H1 (cell line): ENCODE results near the gene SCARB1. TPM values are rescaled to one million over a fixed set of nuclear protein-coding genes. Genes with fewer than 3 reads are reported as not detected.

Experiments
- CHD2 ChIP-seq: IDR thresholded peaks from 2 replicates; pipeline ENCODE4 v1.6.1; 2012; ENCODE audit warnings: low read length, improper control_type of control experiment
- polyA plus RNA-seq, 7 experiments: library from polyadenylated mRNA; depleted of rRNA in 3 of 7; stranded (reverse) in 5 of 7; unstranded in 2 of 7; fragments of >200 nt in 5 of 7; fragments of 200-250 nt in 2 of 7; gene quantifications; 1 replicate in 5 of 7; 2 replicates in 1 of 7; 4 replicates in 1 of 7; pipeline versions ENCODE4 v1.2.1 to v1.2.3, GENCODE V29; 2011 to 2013; ENCODE audit warnings: missing spikeins in 2 of 7, mixed read lengths in 2 of 7
- total RNA-seq: library from RNA; stranded (reverse); fragmentation: NEBNext Ultra II Directional; extraction: Animal tissue kit (Norgen Biotek cat#: 25700); gene quantifications from 2 replicates; pipeline ENCODE4 v1.2.1, GENCODE V29; 2021
- TF ChIP-seq, protein P1 (sequence below): fragments of 300-600 bp; sonication (generic); IDR thresholded peaks from 2 replicates; pipeline ENCODE4 v1.7.1; 2012; ENCODE audit warnings: low read length, moderate library complexity, mild to moderate bottlenecking, inconsistent platforms; ENCODE audit not compliant: insufficient replicate concordance

SCARB1 gene
- total and polyA plus RNA-seq, 2 of the 8 experiments (the other 6 are each of a cell fraction or from before 2014, with no cell fraction given), result 45.3 to 57.1 TPM

DNA sequence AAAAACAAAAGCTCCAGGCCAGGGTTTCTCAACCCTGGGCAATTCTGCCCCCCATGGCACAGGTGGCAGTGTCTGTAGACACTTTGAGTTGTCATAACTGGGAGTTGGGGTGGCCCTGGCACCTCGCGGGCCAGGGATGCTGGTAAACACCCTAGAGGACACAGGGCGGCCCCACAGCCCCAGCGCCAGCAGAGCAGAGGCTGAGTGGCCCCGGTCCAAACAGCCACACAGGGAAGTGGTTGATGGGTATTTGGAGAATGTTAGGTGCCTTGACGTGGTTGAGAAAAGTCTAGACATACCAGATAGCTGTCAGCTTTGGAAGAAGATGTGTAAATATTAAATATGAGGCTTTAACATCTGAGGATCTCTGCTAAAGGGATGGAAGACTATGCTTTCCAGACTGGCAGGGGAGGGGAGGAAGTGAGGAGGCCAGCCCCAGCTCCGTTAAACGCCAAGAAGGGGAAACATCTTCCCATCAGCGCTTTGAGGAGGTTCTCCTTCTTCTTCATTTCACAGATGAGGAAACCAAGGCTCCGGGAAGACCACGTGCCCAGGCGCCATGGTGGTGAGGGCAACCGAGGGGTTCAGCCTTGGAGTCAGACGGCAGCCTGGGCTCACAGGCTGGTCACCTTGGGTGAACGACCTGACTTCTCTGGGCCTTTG is 103.7 kb downstream of the SCARB1 start (continued):
- TF ChIP-seq, protein P1, sequence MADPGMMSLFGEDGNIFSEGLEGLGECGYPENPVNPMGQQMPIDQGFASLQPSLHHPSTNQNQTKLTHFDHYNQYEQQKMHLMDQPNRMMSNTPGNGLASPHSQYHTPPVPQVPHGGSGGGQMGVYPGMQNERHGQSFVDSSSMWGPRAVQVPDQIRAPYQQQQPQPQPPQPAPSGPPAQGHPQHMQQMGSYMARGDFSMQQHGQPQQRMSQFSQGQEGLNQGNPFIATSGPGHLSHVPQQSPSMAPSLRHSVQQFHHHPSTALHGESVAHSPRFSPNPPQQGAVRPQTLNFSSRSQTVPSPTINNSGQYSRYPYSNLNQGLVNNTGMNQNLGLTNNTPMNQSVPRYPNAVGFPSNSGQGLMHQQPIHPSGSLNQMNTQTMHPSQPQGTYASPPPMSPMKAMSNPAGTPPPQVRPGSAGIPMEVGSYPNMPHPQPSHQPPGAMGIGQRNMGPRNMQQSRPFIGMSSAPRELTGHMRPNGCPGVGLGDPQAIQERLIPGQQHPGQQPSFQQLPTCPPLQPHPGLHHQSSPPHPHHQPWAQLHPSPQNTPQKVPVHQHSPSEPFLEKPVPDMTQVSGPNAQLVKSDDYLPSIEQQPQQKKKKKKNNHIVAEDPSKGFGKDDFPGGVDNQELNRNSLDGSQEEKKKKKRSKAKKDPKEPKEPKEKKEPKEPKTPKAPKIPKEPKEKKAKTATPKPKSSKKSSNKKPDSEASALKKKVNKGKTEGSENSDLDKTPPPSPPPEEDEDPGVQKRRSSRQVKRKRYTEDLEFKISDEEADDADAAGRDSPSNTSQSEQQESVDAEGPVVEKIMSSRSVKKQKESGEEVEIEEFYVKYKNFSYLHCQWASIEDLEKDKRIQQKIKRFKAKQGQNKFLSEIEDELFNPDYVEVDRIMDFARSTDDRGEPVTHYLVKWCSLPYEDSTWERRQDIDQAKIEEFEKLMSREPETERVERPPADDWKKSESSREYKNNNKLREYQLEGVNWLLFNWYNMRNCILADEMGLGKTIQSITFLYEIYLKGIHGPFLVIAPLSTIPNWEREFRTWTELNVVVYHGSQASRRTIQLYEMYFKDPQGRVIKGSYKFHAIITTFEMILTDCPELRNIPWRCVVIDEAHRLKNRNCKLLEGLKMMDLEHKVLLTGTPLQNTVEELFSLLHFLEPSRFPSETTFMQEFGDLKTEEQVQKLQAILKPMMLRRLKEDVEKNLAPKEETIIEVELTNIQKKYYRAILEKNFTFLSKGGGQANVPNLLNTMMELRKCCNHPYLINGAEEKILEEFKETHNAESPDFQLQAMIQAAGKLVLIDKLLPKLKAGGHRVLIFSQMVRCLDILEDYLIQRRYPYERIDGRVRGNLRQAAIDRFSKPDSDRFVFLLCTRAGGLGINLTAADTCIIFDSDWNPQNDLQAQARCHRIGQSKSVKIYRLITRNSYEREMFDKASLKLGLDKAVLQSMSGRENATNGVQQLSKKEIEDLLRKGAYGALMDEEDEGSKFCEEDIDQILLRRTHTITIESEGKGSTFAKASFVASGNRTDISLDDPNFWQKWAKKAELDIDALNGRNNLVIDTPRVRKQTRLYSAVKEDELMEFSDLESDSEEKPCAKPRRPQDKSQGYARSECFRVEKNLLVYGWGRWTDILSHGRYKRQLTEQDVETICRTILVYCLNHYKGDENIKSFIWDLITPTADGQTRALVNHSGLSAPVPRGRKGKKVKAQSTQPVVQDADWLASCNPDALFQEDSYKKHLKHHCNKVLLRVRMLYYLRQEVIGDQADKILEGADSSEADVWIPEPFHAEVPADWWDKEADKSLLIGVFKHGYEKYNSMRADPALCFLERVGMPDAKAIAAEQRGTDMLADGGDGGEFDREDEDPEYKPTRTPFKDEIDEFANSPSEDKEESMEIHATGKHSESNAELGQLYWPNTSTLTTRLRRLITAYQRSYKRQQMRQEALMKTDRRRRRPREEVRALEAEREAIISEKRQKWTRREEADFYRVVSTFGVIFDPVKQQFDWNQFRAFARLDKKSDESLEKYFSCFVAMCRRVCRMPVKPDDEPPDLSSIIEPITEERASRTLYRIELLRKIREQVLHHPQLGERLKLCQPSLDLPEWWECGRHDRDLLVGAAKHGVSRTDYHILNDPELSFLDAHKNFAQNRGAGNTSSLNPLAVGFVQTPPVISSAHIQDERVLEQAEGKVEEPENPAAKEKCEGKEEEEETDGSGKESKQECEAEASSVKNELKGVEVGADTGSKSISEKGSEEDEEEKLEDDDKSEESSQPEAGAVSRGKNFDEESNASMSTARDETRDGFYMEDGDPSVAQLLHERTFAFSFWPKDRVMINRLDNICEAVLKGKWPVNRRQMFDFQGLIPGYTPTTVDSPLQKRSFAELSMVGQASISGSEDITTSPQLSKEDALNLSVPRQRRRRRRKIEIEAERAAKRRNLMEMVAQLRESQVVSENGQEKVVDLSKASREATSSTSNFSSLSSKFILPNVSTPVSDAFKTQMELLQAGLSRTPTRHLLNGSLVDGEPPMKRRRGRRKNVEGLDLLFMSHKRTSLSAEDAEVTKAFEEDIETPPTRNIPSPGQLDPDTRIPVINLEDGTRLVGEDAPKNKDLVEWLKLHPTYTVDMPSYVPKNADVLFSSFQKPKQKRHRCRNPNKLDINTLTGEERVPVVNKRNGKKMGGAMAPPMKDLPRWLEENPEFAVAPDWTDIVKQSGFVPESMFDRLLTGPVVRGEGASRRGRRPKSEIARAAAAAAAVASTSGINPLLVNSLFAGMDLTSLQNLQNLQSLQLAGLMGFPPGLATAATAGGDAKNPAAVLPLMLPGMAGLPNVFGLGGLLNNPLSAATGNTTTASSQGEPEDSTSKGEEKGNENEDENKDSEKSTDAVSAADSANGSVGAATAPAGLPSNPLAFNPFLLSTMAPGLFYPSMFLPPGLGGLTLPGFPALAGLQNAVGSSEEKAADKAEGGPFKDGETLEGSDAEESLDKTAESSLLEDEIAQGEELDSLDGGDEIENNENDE, result no peak
- no peak for TF ChIP-seq CHD2
- TF ChIP-seq, all 59 proteins: peak for 0
